NOMO-1 treated with DMSO at 0.1 percent for 48 hours (cell line): ENCODE results near the gene SLC16A2.
"Not testable (repeated sequence)": the region's sequence is repeated elsewhere in the genome, so short reads cannot be mapped to it uniquely, and the experiment has no call there.

Experiments
- DNase-seq: peaks from one replicate; lab custom pipeline; 2025; ENCODE audit not compliant: unreplicated experiment; lab: John Stamatoyannopoulos, UW

Gene SLC16A2

GRCh38 chrX:74505437-74505836 lies 84.1 kb downstream of the SLC16A2 start:
- no peak for DNase-seq

- no peak for DNase-seq
These were observed 85.2 kb downstream of the SLC16A2 start for GRCh38 chrX:74506317-74507115.

GRCh38 chrX:74507191-74507590 lies 85.9 kb downstream of the SLC16A2 start:
- no peak for DNase-seq

GRCh38 chrX:74509989-74510388 lies 88.7 kb downstream of the SLC16A2 start:
- no peak for DNase-seq

- DNase-seq: no peak
These were observed 89.1 kb downstream of the SLC16A2 start for GRCh38 chrX:74510401-74510800.

GRCh38 chrX:74511704-74512103 lies 90.4 kb downstream of the SLC16A2 start:
- DNase-seq: no peak

- no peak for DNase-seq
These were observed 93.1 kb downstream of the SLC16A2 start for GRCh38 chrX:74514384-74514783.

GRCh38 chrX:74515356-74515755 lies 94.1 kb downstream of the SLC16A2 start:
- DNase-seq: no peak

- DNase-seq: not testable (repeated sequence)
These were observed 94.7 kb downstream of the SLC16A2 start for GRCh38 chrX:74516013-74516412.

GRCh38 chrX:74519870-74520269 lies 98.6 kb downstream of the SLC16A2 start:
- no peak for DNase-seq

- DNase-seq: no peak
These were observed 99.0 kb downstream of the SLC16A2 start for GRCh38 chrX:74520291-74520690.

GRCh38 chrX:74520896-74521295 lies 99.6 kb downstream of the SLC16A2 start:
- no peak for DNase-seq

- DNase-seq: no peak
These were observed 100.9 kb downstream of the SLC16A2 start for GRCh38 chrX:74521961-74522751.

- DNase-seq: no peak
These were observed 101.9 kb downstream of the SLC16A2 start for GRCh38 chrX:74523224-74523623.

GRCh38 chrX:74523870-74524735 lies 102.8 kb downstream of the SLC16A2 start:
- no peak for DNase-seq

GRCh38 chrX:74525116-74525515 lies 103.8 kb downstream of the SLC16A2 start:
- no peak for DNase-seq

GRCh38 chrX:74526764-74527163 lies 105.5 kb downstream of the SLC16A2 start:
- DNase-seq: no peak

- no peak for DNase-seq
These were observed 106.1 kb downstream of the SLC16A2 start for GRCh38 chrX:74527350-74527749.

- no peak for DNase-seq
These were observed 108.0 kb downstream of the SLC16A2 start for GRCh38 chrX:74529311-74529710.

- no peak for DNase-seq
These were observed 109.8 kb downstream of the SLC16A2 start for GRCh38 chrX:74531081-74531480.

GRCh38 chrX:74534569-74535038 lies 113.3 kb downstream of the SLC16A2 start:
- DNase-seq: peak; percentile 1
